ENCODE data around the gene SYVN1. TPM values are rescaled to one million over a fixed set of nuclear protein-coding genes. Genes with fewer than 3 reads are reported as not detected.
A peak's percentile ranks its signal among the peaks of the same experiment; 100 is the strongest.
"Not testable (repeated sequence)": the region's sequence is repeated elsewhere in the genome, so short reads cannot be mapped to it uniquely, and the experiment has no call there.

Gene SYVN1
- total RNA-seq (2014; rRNA removed; shearing (Covaris generic)), result 12.9 and 15.7 TPM in 2 replicates
- polyA plus RNA-seq (2014; cell fraction: nucleus; rRNA removed), result 20.4 and 23.0 TPM in 2 replicates

DNA sequence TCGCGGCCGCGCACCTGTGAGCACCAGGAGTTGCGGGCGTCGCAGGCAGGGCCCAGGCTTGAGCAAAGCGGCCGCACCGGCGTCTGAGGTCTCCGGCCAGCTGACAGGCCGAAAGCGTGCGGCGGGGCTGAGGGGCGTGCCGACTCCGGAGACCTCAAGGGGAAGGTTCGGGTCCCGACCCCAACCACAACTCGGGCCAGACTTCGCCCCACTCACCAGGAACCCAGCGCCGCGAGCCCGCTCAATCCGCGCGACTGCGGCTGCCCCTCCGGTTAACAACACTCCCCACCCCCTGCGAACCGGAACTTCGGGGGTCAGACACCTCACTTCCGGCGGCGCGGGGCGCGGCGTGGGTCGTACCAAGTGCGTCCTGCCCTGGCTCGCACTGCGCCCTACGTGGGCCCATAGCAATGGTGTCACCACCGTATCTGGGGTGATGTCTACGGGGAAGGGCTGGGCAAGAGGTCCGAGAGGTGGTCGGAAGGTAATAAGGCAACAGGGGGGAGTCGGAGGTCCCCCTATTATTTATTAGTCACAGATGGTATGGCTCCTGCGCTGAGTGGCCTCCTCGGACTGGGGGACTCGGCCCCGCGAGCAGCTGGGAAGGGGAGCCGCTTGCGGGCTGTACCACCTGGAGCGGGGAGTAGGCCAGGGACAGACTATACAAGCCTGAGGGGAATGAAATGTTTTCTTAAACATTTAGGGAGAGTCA lies at the start of gene SYVN1:
SYVN1 (minus strand) TSS at position 280 of the 712 bp plus-strand sequence. CDS start 918 bp downstream, outside the sequence.
- peak; percentile 76 for DNase-seq (ENCODE audit: extremely low read depth, low read depth)

DNA sequence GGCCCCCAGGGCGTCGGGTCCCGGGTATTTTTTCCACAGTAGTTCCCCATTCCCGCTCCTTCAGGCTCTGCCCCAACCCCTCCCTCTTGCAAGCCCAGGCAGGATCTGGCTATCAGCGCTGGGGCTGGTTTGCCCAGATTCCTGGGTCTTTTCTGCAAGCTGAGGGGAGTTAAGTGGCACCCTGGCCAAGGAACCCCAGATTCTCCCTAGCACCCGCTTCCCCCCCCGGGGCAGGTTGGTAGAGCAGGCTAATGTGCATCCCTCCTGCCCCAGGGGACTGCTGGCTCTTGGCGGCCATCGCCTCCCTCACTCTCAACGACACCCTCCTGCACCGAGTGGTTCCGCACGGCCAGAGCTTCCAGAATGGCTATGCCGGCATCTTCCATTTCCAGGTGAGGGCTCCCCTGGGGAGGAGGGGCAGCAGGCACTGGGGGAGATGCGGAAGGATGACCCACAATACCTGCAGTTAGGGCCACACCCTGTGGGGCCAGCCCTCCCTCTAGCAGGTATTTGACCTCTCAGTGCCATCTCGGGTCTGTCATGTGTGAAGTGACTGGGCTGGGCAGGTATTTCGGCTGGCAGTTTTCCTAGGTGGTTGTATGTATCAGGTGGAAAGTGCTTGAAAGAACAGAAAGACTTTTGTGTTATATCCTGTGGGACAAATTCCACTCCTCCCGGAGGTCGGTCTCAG lies 49.0 kb upstream of the SYVN1 start:
- no peak for DNase-seq (ENCODE audit: extremely low read depth, low read depth)

DNA sequence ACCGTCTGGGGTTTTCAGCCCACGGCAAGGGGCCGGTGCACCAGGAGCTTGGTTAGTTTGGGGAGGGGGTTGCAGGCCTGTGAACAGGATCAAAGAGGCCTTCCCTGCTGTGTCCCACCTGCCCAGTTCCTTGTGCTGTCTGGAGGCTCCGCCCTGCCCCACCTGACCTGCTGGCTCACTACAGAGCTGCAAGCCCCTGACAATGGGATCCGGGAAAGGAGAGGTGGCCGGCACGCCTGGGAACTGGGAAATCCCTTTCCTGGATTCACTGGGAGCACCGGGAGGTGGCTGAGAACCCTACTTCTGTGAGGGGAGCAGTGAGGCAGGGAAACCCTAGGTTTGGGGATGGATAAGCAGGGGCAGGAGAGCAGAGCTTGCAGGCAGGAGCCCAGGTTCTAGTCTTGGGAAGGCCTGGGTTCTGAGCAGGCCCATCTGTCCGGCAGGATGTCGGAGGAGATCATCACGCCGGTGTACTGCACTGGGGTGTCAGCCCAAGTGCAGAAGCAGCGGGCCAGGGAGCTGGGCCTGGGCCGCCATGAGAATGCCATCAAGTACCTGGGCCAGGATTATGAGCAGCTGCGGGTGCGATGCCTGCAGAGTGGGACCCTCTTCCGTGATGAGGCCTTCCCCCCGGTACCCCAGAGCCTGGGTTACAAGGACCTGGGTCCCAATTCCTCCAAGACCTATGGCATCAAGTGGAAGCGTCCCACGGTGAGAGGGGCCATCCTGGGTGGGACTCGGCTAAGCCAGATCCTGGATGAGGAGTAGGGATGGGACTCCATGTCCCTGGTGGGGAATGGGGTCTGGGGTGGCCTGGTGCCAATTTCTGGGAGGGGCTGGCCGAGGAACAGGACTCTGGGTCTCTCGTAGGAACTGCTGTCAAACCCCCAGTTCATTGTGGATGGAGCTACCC lies 48.2 kb upstream of the SYVN1 start:
- DNase-seq (ENCODE audit: extremely low read depth, low read depth), result no peak

DNA sequence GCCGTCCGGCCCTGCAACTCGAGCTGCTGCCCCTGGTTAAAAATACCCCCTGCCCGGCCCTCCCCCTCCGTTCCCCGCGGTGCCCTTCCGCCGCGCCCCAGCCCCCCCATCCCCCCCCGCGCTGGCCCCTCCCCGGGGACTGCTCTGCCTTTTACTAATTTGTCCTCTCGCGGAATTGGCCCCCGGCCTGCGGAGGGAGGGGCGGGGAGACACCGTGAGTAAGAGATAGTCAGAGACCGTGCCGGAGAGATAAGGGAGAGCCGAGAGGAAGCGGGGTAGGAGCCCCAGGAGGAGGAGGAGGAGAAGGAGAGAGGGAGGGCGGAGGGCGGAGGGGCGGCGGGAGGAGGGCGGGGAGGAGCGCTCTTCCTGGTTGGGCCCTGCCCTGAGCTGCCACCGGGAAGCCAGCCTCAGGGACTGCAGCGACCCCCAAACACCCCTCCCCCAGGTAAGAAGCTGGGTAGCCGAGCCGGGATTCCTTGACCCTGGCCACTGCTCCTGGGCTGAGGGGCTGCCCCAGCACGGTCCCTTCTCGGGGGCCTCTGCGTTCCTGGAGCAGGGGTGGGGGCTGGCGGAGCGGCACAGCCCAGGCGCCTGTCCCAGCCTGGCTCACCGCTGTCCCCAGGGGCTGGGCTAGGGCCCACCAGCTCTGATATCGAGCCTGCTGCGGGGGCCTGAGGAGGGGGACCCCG lies 47.4 kb upstream of the SYVN1 start, which contains the start of gene CAPN1:
CAPN1 (plus strand) TSS at position 360 of the 689 bp plus-strand sequence. CDS start 774 bp downstream, outside the sequence.
- DNase-seq (ENCODE audit: extremely low read depth, low read depth), result peak; percentile 77

DNA sequence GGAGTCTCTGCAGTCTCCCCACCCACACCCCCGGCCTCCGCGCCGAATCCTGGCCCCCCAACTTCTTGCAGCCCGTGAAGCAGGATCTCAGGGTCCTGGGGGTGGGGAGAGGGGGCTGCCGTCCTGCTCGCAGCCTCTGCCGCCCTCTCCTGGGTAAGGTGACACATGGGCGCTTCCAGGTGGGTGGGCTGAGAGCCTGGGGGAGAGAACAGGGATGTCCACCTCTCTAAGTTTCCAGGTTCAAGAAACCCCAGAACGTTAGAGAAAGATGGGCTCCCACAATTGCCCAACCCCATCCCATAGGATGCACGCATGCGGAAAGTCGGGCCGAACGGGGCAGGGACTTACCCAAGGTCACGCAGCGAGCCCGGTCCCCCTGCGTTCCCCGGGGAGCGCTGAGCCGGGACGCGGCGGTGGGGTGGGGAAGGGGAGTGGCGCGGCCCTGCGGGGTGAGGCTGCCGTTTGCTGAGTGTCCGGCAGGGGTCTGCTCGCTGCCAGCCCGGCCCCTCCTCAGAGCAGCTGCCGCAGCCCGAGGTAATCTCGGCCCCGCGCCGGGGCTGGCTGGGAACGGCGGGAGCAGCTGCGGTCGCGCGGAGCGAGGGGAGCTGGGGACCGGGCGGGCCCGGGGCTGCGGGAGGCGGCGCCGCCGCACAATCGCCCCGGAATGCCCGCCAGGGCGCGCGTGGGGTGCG lies 46.7 kb upstream of the SYVN1 start:
- peak; percentile 29 for DNase-seq (ENCODE audit: extremely low read depth, low read depth)

DNA sequence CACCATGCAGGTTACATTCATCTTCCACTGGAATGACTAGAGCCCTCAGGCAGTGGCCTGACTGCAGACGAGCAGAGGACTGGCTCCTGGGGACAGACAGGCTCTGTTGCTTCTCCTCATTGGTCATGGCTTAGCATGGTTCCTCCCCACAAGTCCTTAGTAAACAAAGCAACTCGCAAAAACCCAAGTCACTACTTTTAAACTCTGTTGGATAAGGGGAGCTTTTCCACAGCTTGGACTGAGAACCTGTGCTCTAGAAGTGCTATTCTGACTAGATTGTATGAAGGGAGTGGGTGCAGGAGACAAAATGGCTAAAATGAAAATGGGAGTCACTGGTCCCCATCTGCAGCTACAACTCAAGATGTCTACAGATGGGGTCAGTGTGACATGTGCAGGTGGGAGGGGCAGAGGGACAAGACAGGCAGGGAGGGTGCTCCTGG lies 40.3 kb upstream of the SYVN1 start:
- not testable (repeated sequence) for DNase-seq (ENCODE audit: extremely low read depth, low read depth)

DNA sequence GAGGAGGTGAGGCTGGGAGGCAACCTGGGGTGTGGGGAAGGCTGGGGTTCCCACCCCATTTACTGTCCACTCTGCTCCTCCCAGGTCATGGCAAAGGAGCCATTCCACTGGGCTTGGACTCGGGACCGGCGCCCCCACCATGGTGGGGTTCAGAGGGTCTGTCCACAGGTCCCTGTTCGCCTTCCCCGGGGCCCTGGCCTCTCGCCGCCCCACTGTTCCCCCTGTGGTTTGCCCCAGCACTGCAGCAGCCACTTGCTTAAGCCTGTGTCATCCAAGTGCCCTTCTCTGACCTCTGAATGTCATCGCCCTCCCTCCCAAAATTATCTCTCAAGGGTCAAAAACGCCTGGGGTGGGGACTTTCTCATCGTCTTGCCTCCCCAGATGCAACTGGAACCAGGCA lies 38.3 kb upstream of the SYVN1 start:
- no peak for DNase-seq (ENCODE audit: extremely low read depth, low read depth)

DNA sequence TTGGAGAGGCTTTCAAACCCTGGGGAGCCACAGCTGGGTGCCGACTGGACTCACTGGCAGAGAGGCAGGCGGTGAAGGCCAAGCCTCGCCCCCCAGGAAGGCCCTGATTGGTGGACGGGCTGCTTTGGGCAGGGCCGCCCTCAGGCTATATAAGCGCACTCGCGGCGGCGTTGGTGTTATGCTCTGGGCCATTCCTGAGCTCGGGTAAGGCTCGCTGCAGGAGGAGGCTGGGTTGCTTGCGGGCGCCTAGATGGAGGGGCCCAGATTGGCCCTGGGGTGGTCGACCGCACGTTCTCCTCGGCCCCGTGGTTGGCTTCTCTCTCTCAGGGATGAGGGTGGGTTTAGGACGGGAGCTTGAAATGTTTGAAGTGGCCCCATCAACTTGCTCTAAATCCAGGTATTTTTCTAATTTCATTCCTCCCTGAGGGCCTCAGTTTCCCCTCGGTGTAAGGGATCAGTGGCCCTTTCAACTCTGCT lies 35.8 kb upstream of the SYVN1 start, which contains the start of gene SPDYC:
SPDYC (plus strand) TSS at position 176 of the 477 bp plus-strand sequence. CDS start 1,125 bp downstream, outside the sequence.
- no peak for DNase-seq (ENCODE audit: extremely low read depth, low read depth)

DNA sequence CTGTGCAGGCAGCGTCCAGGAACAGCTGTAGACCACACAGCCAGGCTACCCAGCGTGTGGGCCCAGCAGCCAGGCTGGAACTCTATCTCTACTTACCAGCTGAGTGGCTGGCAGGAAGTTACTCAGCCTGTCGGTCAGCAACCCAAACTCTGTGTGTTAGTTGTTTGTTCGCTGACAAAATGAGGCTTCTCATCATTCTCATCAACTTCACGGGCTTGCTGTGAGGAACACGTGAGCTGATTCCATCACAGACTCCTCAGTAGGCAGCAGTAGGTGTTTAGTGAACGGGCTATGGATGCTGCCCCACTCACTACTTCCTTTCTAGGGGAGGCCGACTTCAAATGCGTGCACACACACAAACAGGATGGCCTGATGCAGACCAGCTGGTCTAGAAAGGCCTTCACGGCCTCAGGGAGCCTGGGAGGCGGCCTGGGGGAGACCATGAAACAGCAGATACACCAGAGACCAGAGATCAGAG lies 34.9 kb upstream of the SYVN1 start:
- no peak for DNase-seq (ENCODE audit: extremely low read depth, low read depth)

DNA sequence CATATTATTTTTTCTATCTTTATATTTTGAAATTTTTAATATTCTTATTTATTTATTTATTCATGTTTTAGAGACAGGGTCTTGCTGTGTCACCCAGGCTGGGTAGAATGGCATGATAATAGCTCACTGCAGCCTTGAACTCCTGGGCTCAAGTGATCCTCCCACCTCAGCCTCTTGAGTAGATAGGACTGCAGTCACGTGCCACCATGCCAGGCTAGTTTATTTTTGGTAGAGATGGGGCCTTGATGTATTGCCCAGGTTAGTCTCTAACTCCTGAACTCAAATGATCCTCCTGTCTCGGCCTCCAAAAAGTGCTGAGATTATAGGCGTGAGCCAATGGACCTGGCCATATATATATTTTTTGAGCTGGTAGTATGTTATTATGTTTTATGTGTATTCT lies 33.3 kb upstream of the SYVN1 start:
- DNase-seq (ENCODE audit: extremely low read depth, low read depth), result no peak

DNA sequence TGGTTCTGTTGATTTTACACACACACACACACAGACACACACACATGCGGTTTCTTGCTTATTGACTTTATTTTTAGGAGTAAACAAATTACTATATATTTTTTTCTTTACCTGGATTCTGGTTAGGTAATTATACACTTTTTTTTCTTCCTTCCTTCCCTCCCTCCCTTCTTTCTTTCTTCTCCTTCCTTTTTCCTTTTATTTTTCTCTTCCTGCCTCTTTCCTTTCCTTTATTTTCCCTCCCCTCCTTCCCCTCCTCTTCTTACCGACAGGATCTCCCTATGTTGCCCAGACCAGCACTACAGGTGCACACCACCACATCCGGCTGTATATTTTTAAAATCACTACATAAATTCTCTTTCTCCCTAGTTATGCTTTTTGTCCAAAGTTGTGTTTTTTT lies 32.6 kb upstream of the SYVN1 start:
- no peak for DNase-seq (ENCODE audit: extremely low read depth, low read depth)

DNA sequence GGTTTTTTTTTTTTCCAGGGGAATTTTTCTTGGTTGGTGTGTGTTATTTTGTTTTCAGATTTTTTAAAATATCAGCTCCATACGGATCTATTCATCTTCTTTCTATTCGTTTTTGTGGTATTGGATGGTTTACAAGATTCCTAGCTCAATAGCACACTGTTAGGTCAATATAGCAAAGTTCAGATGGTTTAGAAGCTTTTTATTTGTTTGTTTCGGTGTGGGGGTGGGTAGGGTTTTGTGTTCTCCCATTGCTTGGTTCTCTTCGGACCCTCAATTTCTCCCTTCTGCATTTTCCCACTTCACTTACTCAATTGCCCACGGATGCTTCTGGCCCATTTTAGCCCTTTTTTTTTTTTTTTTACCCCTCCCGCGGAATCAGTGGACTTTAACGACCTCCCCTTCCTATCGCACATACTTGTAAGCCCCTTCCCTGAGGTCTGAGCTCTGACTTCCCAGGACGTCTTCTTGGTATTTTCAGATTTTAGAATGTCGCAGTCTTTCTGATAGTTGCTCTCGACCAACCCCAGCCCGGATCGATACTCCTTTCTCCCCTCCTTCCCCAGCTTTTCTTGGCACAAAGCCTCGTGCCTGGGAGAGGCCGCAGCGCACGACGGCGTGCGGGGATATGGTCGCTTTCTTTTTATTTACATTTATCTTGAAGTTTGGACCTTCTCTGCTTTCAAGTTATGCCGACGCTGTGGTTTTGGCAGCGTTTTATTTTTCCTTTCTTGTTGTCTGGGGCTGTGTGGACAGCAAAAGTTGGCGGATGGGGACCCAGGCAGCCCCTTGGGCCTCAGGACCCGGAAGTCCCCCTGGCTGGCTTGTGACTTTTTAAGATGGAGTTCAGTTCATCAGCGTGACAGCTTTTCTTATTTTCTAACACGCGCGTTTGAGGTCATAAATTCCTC lies 31.3 kb upstream of the SYVN1 start:
- DNase-seq (ENCODE audit: extremely low read depth, low read depth), result no peak

DNA sequence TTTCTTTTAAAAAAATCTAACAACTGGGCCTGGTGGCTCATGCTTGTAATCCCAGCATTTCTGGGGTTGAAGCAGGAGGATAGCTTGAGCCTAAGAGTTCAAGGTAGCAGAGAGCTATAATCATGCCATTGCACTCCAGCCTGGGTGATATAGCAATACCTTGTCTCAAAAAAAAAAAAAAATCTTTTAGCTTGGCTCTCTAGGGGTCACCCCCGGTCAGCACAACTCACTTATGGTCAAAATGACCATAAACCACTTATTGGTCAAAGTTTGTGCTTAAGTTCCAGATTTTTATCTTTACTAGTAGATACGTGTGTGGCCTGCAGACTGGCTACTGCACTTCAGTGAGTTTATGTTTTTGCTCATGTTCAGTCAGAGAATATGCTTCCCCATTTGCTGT lies 29.4 kb upstream of the SYVN1 start:
- DNase-seq (ENCODE audit: extremely low read depth, low read depth), result no peak

DNA sequence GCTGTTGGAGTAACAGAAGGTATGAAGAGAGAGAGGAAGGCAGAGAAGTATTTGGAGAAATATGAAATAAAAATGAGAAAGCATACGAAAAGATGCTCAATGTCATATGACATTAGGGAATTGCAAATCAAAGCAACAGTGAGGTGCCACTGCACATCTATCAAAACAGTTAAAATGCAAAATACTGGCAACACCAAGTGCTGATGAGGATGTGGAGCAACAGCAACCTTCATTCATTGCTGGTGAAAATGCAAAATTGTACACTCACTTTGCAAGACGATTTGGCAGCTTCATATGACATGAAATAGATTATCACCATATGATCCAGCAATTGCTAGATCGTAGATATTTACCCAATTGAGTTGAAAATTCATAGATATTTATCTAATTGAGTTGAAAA lies 26.3 kb upstream of the SYVN1 start:
- no peak for DNase-seq (ENCODE audit: extremely low read depth, low read depth)

DNA sequence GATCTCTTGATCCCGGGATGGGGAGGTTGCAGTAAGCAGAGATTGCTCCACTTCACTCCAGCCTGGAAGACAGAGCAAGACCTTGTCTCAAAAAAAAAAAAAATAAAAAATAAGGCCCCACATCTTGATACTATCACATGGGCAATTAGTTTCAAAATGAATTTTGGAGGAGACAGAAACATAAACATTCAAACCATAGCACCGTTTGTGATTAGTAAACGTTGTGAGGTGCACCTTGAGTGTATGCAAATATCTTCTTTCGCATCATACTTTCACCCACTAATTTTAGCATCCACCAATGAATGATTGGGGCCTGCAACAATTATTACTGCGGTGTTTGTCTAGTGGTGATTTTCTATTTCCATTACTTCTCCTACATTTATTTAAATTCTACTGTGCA lies 24.7 kb upstream of the SYVN1 start:
- DNase-seq (ENCODE audit: extremely low read depth, low read depth), result no peak

DNA sequence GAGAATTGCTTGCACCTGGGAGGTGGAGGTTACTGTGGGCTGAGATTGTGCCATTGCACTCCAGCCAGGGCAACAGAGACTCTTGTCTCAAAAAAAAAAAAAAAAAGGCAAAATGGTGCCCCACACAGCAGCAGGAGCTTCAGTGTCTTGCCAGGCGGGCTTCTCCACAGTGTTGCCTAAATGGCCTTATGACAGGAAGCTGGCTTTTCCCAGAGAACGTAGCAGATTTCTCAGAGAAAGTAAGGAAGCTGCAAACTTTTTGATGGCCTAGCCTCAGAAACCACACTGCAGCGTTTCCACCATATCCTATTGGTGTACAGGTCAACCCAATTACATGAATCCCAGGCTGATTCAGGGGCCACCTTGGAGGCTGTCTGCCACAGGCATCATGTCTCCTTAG lies 23.0 kb upstream of the SYVN1 start:
- no peak for DNase-seq (ENCODE audit: extremely low read depth, low read depth)

DNA sequence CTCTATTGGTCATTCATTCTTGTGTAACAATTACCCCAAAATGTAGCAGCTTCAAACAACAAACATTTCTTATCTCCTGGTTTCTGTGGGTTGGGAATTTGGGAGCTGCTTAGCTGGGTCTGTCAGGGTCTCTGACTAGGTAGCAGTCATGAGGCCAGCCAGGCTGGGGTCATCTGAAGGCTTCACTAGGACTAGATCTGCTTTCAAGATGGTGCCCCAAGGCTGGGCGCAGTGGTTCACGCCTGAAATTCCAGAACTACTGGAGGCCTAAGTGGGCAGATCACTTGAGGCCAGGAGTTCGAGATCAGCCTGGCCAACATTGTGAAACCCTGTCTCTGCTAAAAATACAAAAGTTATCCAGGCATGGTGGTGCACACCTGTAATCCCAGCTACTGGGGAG lies 22.6 kb upstream of the SYVN1 start:
- DNase-seq (ENCODE audit: extremely low read depth, low read depth), result no peak

DNA sequence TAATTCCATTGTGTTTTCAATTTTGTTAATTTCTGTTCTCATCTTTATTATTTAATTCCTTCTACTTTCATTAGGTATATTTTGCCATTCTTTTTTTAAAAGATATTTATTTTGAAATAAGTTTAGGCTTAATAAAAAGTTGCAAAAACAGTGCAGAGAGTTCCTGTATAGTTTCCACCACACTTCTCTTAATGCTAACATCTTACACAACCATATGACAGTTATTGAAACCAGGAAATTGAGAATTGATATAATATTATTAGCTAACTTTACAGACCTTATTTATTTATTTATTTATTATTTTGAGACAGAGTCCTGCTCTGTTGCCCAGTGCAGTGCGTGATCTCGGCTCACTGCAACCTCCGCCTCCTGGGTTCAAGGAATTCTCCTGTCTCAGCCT lies 21.9 kb upstream of the SYVN1 start:
- no peak for DNase-seq (ENCODE audit: extremely low read depth, low read depth)
